BLaER1 treated with 17β-estradiol and CSF1 and Interleukin-3, amounts not matched to agents 10 nM and 100 nM (cell line): ENCODE data around the gene MOK.

Source experiments
- H3K27ac ChIP-seq, 11 experiments: shearing (Covaris generic); formaldehyde crosslinking; 2 replicates each; pipeline ENCODE4 v1.8.1; 2022
- H3K27me3 ChIP-seq, 11 experiments: shearing (Covaris generic); formaldehyde crosslinking; 2 replicates each; pipeline ENCODE4 v1.8.1; 2022
- H3K36me3 ChIP-seq, 11 experiments: shearing (Covaris generic); formaldehyde crosslinking; 2 replicates each; pipeline ENCODE4 v1.8.1; 2022
- H3K4me1 ChIP-seq, 10 experiments: shearing (Covaris generic); formaldehyde crosslinking; 2 replicates each; pipeline ENCODE4 v1.8.1; 2022
- H3K4me2 ChIP-seq, 11 experiments: shearing (Covaris generic); formaldehyde crosslinking; 2 replicates each; pipeline ENCODE4 v1.8.1; 2022
- H3K4me3 ChIP-seq, 10 experiments: shearing (Covaris generic); formaldehyde crosslinking; 2 replicates each; pipeline ENCODE4 v1.8.1; 2022
- H3K9ac ChIP-seq, 11 experiments: shearing (Covaris generic); formaldehyde crosslinking; 2 replicates each; pipeline ENCODE4 v1.8.1; 2022
- H3K9me3 ChIP-seq, 11 experiments: shearing (Covaris generic); formaldehyde crosslinking; replicated peaks in 1 of 11; 2 replicates each; pipeline ENCODE4 v1.8.1; 2022
- H4K20me1 ChIP-seq, 11 experiments: shearing (Covaris generic); formaldehyde crosslinking; 2 replicates each; pipeline ENCODE4 v1.8.1; 2022
- Cebpa-rat ChIP-seq, 11 experiments: shearing (Covaris generic); IDR thresholded peaks; 2 replicates each; pipeline ENCODE4 v1.8.1; 2022

Gene MOK

GRCh38 chr14:102258136-102258535 is 46.8 kb downstream of the MOK start:
- no peak overlapping the region for H3K4me3 ChIP-seq
- H3K27me3 ChIP-seq = no peaks in the 10 kb centered on the region
- no peak for TF ChIP-seq Cebpa-rat (IDR thresholded peaks at IDR 0.05)
- H3K27ac ChIP-seq = no peak overlapping the region
- no peaks in the 10 kb centered on the region for H3K36me3 ChIP-seq
- no peaks in the 10 kb centered on the region for H3K9me3 ChIP-seq
- H3K4me1 ChIP-seq = no peaks in the 10 kb centered on the region
- H3K4me2 ChIP-seq = no peak overlapping the region
- no peaks in the 10 kb centered on the region for H4K20me1 ChIP-seq
- no peak overlapping the region for H3K9ac ChIP-seq

- H3K4me2 ChIP-seq = no peak overlapping the region
Observed at GRCh38 chr14:102256716-102257115, 48.2 kb downstream of the MOK start.

GRCh38 chr14:102255401-102256190 is 49.4 kb downstream of the MOK start:
- no peak overlapping the region; a peak in 1 of 22 replicates for H3K27ac ChIP-seq
- H3K4me2 ChIP-seq = no peak overlapping the region
- no peaks in the 10 kb centered on the region for H3K9me3 ChIP-seq
- no peak for TF ChIP-seq Cebpa-rat (IDR thresholded peaks at IDR 0.05)
- H3K27me3 ChIP-seq = no peaks in the 10 kb centered on the region
- no peak overlapping the region for H3K9ac ChIP-seq
- H3K4me3 ChIP-seq = no peak overlapping the region
- H3K4me1 ChIP-seq = no peaks in the 10 kb centered on the region
- no peaks in the 10 kb centered on the region for H3K36me3 ChIP-seq
- no peaks in the 10 kb centered on the region for H4K20me1 ChIP-seq

More at GRCh38 chr14:102256716-102257115, 48.2 kb downstream of the MOK start:
- no peak for TF ChIP-seq Cebpa-rat (IDR thresholded peaks at IDR 0.05)
- Histone ChIP-seq H3K36me3 (no peaks in the 10 kb centered on the region), H3K27me3 (no peaks in the 10 kb centered on the region), H3K4me1 (no peaks in the 10 kb centered on the region), H3K4me3 (no peak overlapping the region), H3K27ac (no peak overlapping the region), H3K9ac (no peak overlapping the region), H3K9me3 (no peaks in the 10 kb centered on the region), H4K20me1 (no peaks in the 10 kb centered on the region)

- Histone ChIP-seq H3K4me1 (no peaks in the 10 kb centered on the region), H3K27ac (no peak overlapping the region), H3K4me2 (no peak overlapping the region), H3K9me3 (no peaks in the 10 kb centered on the region), H4K20me1 (no peaks in the 10 kb centered on the region), H3K4me3 (no peak overlapping the region), H3K27me3 (no peaks in the 10 kb centered on the region), H3K9ac (no peak overlapping the region), H3K36me3 (no peaks in the 10 kb centered on the region)
- TF ChIP-seq Cebpa-rat (IDR thresholded peaks at IDR 0.05) = no peak
Observed at GRCh38 chr14:102252834-102253801, 51.8 kb downstream of the MOK start.

GRCh38 chr14:102251161-102251560 is 53.8 kb downstream of the MOK start:
- H4K20me1 ChIP-seq = no peaks in the 10 kb centered on the region
- no peaks in the 10 kb centered on the region for H3K36me3 ChIP-seq
- H3K4me2 ChIP-seq = no peak overlapping the region
- H3K27ac ChIP-seq = no peak overlapping the region
- no peak overlapping the region for H3K4me3 ChIP-seq
- no peak for TF ChIP-seq Cebpa-rat (IDR thresholded peaks at IDR 0.05)
- no peak overlapping the region for H3K9ac ChIP-seq
- no peaks in the 10 kb centered on the region for H3K27me3 ChIP-seq
- no peaks in the 10 kb centered on the region for H3K4me1 ChIP-seq
- H3K9me3 ChIP-seq = no peaks in the 10 kb centered on the region

GRCh38 chr14:102250636-102251035 is 54.3 kb downstream of the MOK start:
- H3K4me1 ChIP-seq = no peaks in the 10 kb centered on the region
- no peak for TF ChIP-seq Cebpa-rat (IDR thresholded peaks at IDR 0.05)
- no peak overlapping the region for H3K27ac ChIP-seq
- no peaks in the 10 kb centered on the region for H3K36me3 ChIP-seq
- no peak overlapping the region for H3K4me3 ChIP-seq
- no peaks in the 10 kb centered on the region for H3K9me3 ChIP-seq
- H3K9ac ChIP-seq = no peak overlapping the region
- no peak overlapping the region for H3K4me2 ChIP-seq
- H3K27me3 ChIP-seq = no peaks in the 10 kb centered on the region
- H4K20me1 ChIP-seq = no peaks in the 10 kb centered on the region

GRCh38 chr14:102249981-102250380 is 55.0 kb downstream of the MOK start:
- Histone ChIP-seq H3K36me3 (no peaks in the 10 kb centered on the region), H3K9ac (no peak overlapping the region), H3K9me3 (no peaks in the 10 kb centered on the region), H3K4me1 (no peaks in the 10 kb centered on the region), H4K20me1 (no peaks in the 10 kb centered on the region), H3K4me3 (no peak overlapping the region), H3K4me2 (no peak overlapping the region), H3K27ac (no peak overlapping the region), H3K27me3 (no peaks in the 10 kb centered on the region)
- no peak for TF ChIP-seq Cebpa-rat (IDR thresholded peaks at IDR 0.05)

GRCh38 chr14:102249041-102249440 is 55.9 kb downstream of the MOK start:
- Histone ChIP-seq H3K4me2 (no peak overlapping the region), H4K20me1 (no peaks in the 10 kb centered on the region)
- TF ChIP-seq Cebpa-rat (IDR thresholded peaks at IDR 0.05) = no peak

GRCh38 chr14:102248121-102248520 is 56.8 kb downstream of the MOK start:
- no peaks in the 10 kb centered on the region for H3K4me1 ChIP-seq
- no peak overlapping the region for H3K4me3 ChIP-seq
- H3K4me2 ChIP-seq = no peak overlapping the region
- peaks cover 6 to 18% (median 10%) of the 10 kb centered on the region in 11 experiments; a peak in 17 of 22 replicates for H3K9me3 ChIP-seq
- H4K20me1 ChIP-seq = no peaks in the 10 kb centered on the region
- H3K9ac ChIP-seq = no peak overlapping the region
- H3K27me3 ChIP-seq = no peaks in the 10 kb centered on the region
- H3K36me3 ChIP-seq = no peaks in the 10 kb centered on the region
- no peak overlapping the region for H3K27ac ChIP-seq
- no peak for TF ChIP-seq Cebpa-rat (IDR thresholded peaks at IDR 0.05)

More at GRCh38 chr14:102249041-102249440, 55.9 kb downstream of the MOK start:
- Histone ChIP-seq H3K9ac (no peak overlapping the region), H3K4me1 (no peaks in the 10 kb centered on the region), H3K9me3 (peaks cover 1 to 9% (median 2%) of the 10 kb centered on the region in 11 experiments; a peak in 17 of 22 replicates), H3K27ac (no peak overlapping the region), H3K36me3 (no peaks in the 10 kb centered on the region), H3K27me3 (no peaks in the 10 kb centered on the region), H3K4me3 (no peak overlapping the region)
